GM21423 (cell line): Measurements from ENCODE around the gene NDUFV1.
A peak's percentile ranks its signal among the peaks of the same experiment; 100 is the strongest.
"Not testable (repeated sequence)": the region's sequence is repeated elsewhere in the genome, so short reads cannot be mapped to it uniquely, and the experiment has no call there.

Source experiments
- ATAC-seq: cut with Tn5 transposase; IDR thresholded peaks from one replicate; pipeline ENCODE4 v1.9.1; 2021; ENCODE audit warnings: mild to moderate bottlenecking, moderate library complexity; ENCODE audit not compliant: unreplicated experiment

Gene NDUFV1

DNA sequence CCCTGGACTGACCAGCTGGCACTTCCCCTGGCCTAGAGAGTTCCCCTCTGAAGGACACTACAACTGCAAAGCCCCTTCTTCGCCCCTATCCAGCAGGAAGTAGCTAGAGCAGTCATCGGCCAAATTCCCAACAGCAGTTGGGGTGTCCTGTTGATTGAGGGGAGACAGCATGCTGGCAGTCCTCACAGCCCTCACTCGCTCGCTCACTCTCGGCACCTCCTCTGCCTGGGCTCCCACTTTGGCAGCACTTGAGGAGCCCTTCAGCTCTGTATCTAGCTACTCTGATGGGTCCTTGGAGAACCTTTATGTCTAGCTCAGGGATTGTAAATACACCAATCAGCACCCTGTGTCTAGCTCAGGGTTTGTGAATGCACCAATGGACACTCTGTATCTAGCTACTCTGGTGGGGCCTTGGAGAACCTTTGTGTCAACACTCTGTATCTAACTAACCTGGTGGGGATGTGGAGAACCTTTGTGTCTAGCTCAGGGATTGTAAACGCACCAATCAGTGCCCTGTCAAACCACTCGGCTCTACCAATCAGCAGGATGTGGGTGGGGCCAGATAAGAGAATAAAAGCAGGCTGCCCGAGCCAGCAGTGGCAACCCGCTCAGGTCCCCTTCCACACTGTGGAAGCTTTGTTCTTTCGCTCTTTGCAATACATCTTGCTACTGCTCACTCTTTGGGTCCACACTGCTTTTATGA is 19.5 kb downstream of the NDUFV1 start:
- not testable (repeated sequence) for ATAC-seq

- no peak for ATAC-seq
Measured at GRCh38 chr11:67626970-67627369, 20.2 kb downstream of the NDUFV1 start.

DNA sequence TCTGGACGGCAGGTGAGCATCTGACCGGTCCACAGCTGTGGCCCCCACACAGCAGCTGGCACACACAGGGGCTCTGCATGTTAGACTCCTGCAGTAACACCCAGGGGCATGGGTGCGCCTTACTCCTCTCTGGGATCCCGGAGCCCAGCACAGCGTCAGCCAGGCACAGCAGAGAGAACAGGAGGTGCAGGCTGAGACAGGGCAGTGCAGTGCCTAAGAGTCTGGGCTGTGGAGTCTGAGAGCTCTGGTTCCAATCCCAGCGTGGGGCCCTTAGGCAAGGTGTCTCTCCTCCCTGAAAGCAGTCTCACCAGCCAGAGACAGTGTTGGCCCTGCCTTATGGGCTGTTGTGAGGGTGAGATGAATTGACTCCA is 20.7 kb downstream of the NDUFV1 start:
- no peak for ATAC-seq

DNA sequence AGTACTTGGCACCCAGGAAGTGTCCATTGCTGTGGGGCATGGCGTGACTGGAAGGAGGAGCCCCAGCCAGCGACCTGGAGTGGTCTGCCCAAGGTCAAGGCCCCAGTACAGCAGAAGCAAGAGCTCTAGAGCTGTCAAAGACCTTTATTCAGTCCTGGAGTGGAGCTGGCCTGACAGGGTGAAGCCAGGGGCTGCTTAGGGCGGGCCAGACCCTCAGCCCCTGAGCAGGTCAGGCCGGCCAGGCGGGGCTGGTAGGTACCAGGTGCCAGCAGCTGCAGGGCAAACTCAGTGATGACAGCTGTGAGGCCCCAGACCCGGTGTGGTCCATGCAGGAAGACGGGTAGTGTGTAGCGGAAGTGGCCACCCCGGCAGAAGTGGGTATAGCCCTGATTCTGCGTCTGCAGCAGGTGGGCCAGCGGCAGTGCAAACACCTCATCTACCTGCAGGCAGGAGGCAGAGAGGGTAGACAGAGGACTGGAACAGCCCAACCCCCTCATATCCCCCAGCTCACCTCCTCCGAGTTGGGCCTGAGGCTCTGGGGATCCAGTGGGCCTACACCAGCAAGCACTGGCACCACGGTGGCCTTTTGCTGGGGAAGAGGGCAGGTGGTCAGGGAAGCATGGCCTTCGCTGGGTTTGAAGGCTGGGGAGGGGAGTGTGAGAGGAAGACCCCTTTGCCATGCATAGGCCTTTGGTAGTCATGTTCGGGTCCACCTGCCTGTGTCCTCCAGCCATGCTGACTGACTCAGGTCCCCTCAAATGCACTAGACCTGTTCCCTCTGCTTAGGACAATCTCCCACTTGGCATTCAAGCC is 21.3 kb downstream of the NDUFV1 start:
- no peak for ATAC-seq

- ATAC-seq = no peak
Measured at GRCh38 chr11:67628710-67629385, 22.1 kb downstream of the NDUFV1 start.

DNA sequence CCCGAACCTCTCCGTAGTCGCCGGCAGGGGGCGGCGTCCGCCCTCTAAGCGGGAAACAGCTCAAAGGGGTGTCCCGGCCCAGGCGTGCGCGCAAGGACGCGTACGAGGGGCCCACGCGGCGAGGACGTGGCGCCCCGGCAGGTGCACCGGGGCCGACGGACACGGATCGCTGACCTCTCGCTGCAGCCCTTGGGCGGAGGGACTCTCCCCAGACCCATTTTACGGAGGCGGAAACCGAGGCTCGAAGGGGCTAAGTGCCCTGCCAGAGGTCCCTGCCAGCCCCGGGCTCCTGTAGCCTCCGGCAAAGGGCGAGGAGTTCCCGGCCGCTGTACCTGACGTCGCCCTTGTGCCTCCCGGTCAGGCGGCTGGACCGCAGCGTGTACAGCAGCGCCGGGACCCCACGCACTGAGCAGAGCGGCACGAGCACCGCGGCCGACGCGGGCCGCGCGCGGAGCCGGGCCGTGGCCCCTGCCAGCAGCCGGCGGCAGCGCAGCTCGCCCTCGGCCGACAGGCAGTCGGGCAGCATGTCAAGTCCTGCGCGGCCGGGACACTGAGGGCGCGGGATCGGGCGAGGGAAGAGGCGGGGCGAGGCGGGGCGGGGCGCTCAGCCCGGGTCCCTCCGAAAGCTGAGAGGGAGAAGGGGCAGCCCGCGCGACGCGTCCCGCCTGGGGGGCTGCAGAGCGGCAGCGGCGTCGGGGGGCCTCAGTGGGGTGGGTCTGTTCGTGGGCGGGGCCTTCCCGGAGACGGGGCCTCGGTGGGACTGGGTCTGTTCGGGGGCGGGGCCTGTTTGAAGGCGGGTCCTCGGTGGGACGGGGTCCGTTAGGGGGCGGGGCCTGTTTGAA is 22.9 kb downstream of the NDUFV1 start, which contains the start of gene NUDT8:
Gene NUDT8, minus strand, starts transcription at position 552 of the 842 bp plus-strand sequence. Its CDS starts 26 bp downstream, at position 526.
- ATAC-seq = peak; percentile 42

GRCh38 chr11:67630228-67630942 is 23.6 kb downstream of the NDUFV1 start:
- ATAC-seq = peak; percentile 66

DNA sequence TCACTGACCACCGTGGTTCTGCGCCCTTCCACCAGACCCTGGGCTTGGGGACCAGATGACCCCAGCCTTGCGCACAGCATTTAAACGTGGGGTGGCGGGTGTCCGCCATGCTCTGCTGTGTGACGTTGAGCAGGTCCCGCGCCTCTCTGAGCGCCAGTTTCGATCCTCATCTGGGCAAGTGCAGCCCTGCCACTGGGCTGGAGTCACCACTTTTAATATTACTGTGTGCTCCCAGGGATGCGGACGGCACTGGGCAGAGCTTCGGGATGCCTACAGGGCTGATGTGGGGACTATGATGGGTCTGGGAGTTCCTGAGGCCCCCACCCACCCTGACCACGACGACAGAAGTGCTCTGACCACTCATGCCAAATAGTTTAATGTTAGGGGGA is 24.2 kb downstream of the NDUFV1 start:
- no peak for ATAC-seq

GRCh38 chr11:67631411-67631810 is 24.7 kb downstream of the NDUFV1 start:
- no peak for ATAC-seq

GRCh38 chr11:67631853-67632174 is 25.1 kb downstream of the NDUFV1 start:
- no peak for ATAC-seq

- no peak for ATAC-seq
Measured at GRCh38 chr11:67632175-67632981, 25.6 kb downstream of the NDUFV1 start.

GRCh38 chr11:67632982-67633755 is 26.4 kb downstream of the NDUFV1 start:
- no peak for ATAC-seq

GRCh38 chr11:67633758-67634365 is 27.1 kb downstream of the NDUFV1 start:
- no peak for ATAC-seq

DNA sequence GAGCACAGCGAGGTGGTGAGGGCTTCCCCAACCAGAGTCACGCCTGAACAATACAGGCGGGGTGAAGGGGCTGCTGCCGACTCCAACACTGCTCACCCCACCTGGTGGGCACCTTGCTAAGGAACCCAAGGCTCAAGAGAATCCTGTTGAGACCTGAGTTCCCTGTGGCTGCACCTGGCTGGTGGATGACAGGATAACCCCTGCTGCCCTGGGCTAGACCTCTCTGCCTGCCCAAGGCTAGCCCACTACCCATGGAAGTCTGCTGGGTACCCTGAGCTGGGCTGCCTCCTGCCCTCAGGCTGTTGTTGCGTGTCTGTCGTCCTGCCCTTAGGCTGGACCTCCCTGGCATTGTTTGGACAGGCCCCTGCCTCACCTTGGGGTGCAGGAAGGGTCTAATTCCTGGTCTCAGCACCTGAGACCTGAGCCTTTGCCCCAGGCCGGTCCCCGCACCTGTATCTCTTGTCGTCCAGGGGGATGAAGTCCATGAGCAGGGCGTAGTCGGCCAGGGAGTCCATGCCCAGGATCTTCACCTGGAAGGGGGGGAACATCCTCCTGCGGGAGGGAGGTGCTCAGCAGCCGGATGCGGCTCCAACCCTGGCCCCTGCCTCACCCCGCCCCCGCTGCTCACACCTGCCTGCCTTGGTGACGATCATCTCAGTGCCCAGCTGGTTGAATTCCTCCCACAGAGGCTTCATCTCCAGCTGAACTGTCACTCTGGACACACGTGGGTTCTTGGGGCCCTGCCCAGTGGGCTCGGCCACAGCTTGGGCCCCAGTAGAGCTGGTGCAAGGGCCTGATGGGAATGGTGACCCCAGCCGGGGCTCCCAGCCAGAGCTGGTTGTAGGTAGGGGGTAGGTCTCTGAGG is 27.9 kb downstream of the NDUFV1 start:
- no peak for ATAC-seq

DNA sequence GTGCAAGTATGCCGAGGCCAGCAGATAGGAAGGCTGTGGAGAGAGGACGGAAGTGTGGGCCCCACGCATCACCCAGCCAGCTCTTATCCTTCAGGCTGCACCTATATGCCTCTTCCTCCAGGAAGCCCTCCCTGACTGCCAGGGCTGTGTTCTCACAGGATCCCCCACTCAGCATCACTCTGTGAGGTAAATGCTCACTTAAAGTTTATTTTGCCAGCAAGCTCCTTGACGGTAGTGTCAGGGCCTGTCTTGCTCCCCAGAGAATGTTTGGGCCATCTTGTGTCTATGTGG is 28.4 kb downstream of the NDUFV1 start:
- ATAC-seq = no peak

GRCh38 chr11:67636962-67637361 is 30.2 kb downstream of the NDUFV1 start:
- ATAC-seq = no peak

- not testable (repeated sequence) for ATAC-seq
Measured at GRCh38 chr11:67637441-67637840, 30.7 kb downstream of the NDUFV1 start.
